Brain microvascular endothelial cell (primary cell): Measurements from ENCODE around the gene TBC1D3B.

Source experiments
- DNase-seq: peaks from one replicate; pipeline ENCODE4 v3.0.0-alpha.2; 2020
- H3K27ac ChIP-seq: fragments of 250-450 bp; sonication (Bioruptor Pico); 2 replicates; pipeline ENCODE4 v1.5.1; 2020; ENCODE audit warnings: mild to moderate bottlenecking, moderate library complexity
- H3K27me3 ChIP-seq: fragments of 250-450 bp; sonication (Bioruptor Pico); replicated peaks from 2 replicates; pipeline ENCODE4 v1.5.1; 2020; ENCODE audit warnings: mild to moderate bottlenecking
- H3K36me3 ChIP-seq: fragments of 250-450 bp; sonication (Bioruptor Pico); replicated peaks from 2 replicates; pipeline ENCODE4 v1.5.1; 2020; ENCODE audit warnings: mild to moderate bottlenecking
- H3K4me3 ChIP-seq: 2 replicates; pipeline ENCODE4 v1.5.1; 2011; ENCODE audit warnings: low read depth, mild to moderate bottlenecking, control low read depth, low read length, moderate library complexity
- CTCF ChIP-seq: IDR thresholded peaks from 2 replicates; pipeline ENCODE4 v1.5.1; 2011; ENCODE audit warnings: low read depth, mild to moderate bottlenecking, moderate library complexity, low read length, control low read depth, inconsistent platforms; ENCODE audit errors: missing control alignments
- in situ Hi-C: cut with HindIII; loops from 2 replicates; pipeline ENCODE4 v1.10.0; 2017; ENCODE audit warnings: low sequenced_read_pairs, low pct_ligation_motif_present

The TBC1D3B gene

GRCh38 chr17:36132421-36132831 is 44.0 kb downstream of the TBC1D3B start:
- in situ Hi-C loops, result no loop called here
- no peak for DNase-seq
- Histone ChIP-seq H3K4me3 (no peak overlapping the region), H3K36me3 (no peaks in the 10 kb centered on the region), H3K27me3 (no peaks in the 10 kb centered on the region), H3K27ac (no peak overlapping the region)
- no peak for TF ChIP-seq CTCF

- no peaks in the 10 kb centered on the region for H3K36me3 ChIP-seq
- no peak for DNase-seq
- no peak overlapping the region for H3K4me3 ChIP-seq
- TF ChIP-seq CTCF, result no peak
- no peak overlapping the region for H3K27ac ChIP-seq
- H3K27me3 ChIP-seq, result no peaks in the 10 kb centered on the region
- in situ Hi-C loops, result no loop called here
These were observed 44.5 kb downstream of the TBC1D3B start for GRCh38 chr17:36131931-36132330.

GRCh38 chr17:36131421-36131820 is 45.0 kb downstream of the TBC1D3B start:
- H3K27me3 ChIP-seq, result no peaks in the 10 kb centered on the region
- no peak for DNase-seq
- H3K27ac ChIP-seq, result no peak overlapping the region
- no peaks in the 10 kb centered on the region for H3K36me3 ChIP-seq
- TF ChIP-seq CTCF, result no peak
- H3K4me3 ChIP-seq, result no peak overlapping the region
- in situ Hi-C loops, result no loop called here

GRCh38 chr17:36130346-36130745 is 46.1 kb downstream of the TBC1D3B start:
- in situ Hi-C loops, result no loop called here
- Histone ChIP-seq H3K27me3 (no peaks in the 10 kb centered on the region), H3K27ac (no peak overlapping the region), H3K36me3 (no peaks in the 10 kb centered on the region), H3K4me3 (no peak overlapping the region)
- DNase-seq, result no peak
- TF ChIP-seq CTCF, result no peak

- Histone ChIP-seq H3K4me3 (no peak overlapping the region), H3K27me3 (no peaks in the 10 kb centered on the region), H3K27ac (no peak overlapping the region), H3K36me3 (no peaks in the 10 kb centered on the region)
- TF ChIP-seq CTCF, result no peak
- DNase-seq, result no peak
- in situ Hi-C loops, result no loop called here
These were observed 46.8 kb downstream of the TBC1D3B start for GRCh38 chr17:36129616-36130015.

- no peak for DNase-seq
- H3K4me3 ChIP-seq, result no peak overlapping the region
- H3K27ac ChIP-seq, result no peak overlapping the region
- in situ Hi-C loops, result no loop called here
- no peaks in the 10 kb centered on the region for H3K36me3 ChIP-seq
- no peaks in the 10 kb centered on the region for H3K27me3 ChIP-seq
- TF ChIP-seq CTCF, result no peak
These were observed 47.9 kb downstream of the TBC1D3B start for GRCh38 chr17:36128411-36128978.
